Measurements from ENCODE around the gene KRTAP2-3.

DNA sequence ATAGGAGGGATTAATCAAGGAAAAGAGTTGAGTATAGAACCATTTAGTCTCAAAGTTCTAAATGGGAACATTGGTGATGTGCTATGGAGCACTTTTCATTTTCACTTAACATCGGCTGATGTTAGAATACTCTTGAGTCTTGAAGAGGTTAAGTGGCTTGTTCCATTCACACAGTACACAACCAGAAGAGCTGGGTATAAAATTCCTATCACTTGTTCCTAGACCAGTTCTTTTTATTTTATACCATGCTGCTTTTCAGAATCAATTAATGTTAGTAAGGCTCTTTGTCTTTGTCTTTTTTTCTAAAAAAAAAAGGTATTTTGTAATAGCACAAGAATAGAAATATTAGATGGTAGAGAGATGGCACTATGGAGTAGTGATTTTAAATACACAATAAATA lies 17.0 kb downstream of the KRTAP2-3 start:
- no peak for TF ChIP-seq EZH2 (IDR thresholded peaks at IDR 0.05; ENCODE audit: insufficient read depth, low read length)
- TF ChIP-seq, protein P1, sequence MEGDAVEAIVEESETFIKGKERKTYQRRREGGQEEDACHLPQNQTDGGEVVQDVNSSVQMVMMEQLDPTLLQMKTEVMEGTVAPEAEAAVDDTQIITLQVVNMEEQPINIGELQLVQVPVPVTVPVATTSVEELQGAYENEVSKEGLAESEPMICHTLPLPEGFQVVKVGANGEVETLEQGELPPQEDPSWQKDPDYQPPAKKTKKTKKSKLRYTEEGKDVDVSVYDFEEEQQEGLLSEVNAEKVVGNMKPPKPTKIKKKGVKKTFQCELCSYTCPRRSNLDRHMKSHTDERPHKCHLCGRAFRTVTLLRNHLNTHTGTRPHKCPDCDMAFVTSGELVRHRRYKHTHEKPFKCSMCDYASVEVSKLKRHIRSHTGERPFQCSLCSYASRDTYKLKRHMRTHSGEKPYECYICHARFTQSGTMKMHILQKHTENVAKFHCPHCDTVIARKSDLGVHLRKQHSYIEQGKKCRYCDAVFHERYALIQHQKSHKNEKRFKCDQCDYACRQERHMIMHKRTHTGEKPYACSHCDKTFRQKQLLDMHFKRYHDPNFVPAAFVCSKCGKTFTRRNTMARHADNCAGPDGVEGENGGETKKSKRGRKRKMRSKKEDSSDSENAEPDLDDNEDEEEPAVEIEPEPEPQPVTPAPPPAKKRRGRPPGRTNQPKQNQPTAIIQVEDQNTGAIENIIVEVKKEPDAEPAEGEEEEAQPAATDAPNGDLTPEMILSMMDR (IDR thresholded peaks at IDR 0.05; ENCODE audit: insufficient read depth, low read depth, low read length): no peak
